Measurements from ENCODE around the gene DYNC1I1.

DYNC1I1 gene

DNA sequence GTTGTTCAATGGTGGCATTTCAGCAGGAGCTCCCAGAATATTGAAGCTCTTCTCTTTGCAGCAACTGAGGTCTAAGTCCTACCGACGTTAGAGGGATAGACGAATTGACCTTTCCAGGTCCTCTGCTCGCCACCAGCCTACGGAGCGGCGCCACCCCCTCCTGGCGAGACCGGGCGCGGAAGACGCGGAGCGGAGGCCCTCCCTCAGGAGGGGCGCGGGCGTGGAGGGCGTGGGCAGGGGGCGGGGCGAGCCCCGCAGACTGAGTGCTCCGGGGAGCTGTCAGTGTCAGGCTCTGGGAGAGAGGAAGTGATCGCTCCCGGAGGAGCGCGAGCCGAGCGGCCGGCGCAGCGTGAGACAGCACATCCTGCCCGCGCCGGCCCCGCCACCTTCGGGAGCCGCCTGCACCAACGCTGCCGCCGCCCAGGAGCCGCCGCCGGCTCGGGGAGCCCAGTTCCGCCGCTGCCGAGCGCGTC, at the start of gene DYNC1I1:
DYNC1I1 (plus strand) TSS at position 257 of the 473 bp plus-strand sequence. CDS start 32,176 bp downstream, outside the sequence.
- H3K36me3 ChIP-seq (replicated peaks) = no peaks in the 10 kb centered on the region
- H3K9me3 ChIP-seq = no peaks in the 10 kb centered on the region
- no peaks in the 10 kb centered on the region for H3K4me1 ChIP-seq
- in situ Hi-C loops (cut with MboI; ENCODE audit: low sequenced_read_pairs) = no loop called here
- no peaks in the 10 kb centered on the region for H3K27me3 ChIP-seq (ENCODE audit: low read depth)
- DNase-seq (ENCODE audit: low spot score in 2 of 2) = peak; percentile 58 to 87
- H3K4me3 ChIP-seq = peak within 1 kb of the TSS; percentile 47

DNA sequence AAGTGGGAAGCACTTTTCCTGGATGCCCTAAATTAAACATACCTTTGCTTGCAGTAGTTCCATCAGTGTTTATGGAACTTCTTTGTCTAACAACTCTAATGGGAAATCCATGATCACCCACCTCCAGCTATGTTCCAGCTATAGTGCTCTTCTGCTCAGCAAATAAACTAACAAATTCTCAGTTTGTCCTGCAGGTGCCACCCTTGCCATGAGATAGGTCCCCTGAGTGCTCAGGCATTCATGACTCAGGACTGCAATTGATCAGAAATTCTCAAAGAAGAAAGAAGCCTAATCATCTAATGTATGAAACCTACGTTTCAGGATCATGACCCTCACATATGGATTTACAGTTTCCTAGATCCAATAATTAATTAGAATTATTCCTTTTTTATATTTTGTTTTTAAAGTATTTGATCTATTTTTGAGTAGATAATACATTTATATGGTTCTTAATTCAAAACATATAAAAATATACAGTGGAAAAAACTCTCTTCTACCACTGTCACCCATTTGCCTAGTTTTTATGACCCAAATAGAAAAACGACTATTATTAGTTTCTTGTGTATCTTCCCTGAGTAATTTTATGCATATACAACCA, 48.7 kb upstream of the DYNC1I1 start:
- H3K4me3 ChIP-seq = no peak overlapping the region
- no peaks in the 10 kb centered on the region for H3K4me1 ChIP-seq
- H3K36me3 ChIP-seq (replicated peaks) = no peaks in the 10 kb centered on the region
- in situ Hi-C loops (cut with MboI; ENCODE audit: low sequenced_read_pairs) = loop anchor here (5.0 kb wide), 1 partner anchor 149 kb away; no protein-coding TSS in a partner anchor
- peaks cover 5% of the 10 kb centered on the region; the same call in 1 of the 2 replicates for H3K27me3 ChIP-seq (ENCODE audit: low read depth)
- peak; percentile 67 for DNase-seq (ENCODE audit: low spot score in 2 of 2)
- H3K9me3 ChIP-seq = no peaks in the 10 kb centered on the region

DNA sequence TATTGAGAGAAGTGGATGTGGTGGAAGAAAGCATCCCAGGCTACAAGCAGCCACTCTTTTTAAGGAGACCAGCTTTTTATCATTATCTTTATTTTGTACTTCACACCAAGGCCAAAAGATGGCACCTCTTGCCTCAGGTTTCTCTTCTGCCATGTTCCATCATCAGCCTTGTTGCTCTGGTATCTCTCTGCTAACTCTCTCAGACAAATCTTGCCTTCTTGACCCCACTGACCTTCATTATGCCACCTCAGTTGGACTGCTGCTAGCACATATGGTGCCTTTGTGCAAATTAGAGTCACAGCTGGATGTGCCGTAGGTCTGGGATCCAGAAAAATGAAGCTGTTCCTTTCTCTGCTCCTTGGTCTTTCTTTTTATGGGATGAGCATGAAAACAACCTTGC, 47.1 kb upstream of the DYNC1I1 start:
- no peaks in the 10 kb centered on the region for H3K4me1 ChIP-seq
- H3K36me3 ChIP-seq (replicated peaks) = no peaks in the 10 kb centered on the region
- DNase-seq (ENCODE audit: low spot score in 2 of 2) = no peak
- peaks cover 5% of the 10 kb centered on the region; the same call in 1 of the 2 replicates for H3K27me3 ChIP-seq (ENCODE audit: low read depth)
- H3K9me3 ChIP-seq = no peaks in the 10 kb centered on the region
- in situ Hi-C loops (cut with MboI; ENCODE audit: low sequenced_read_pairs) = no loop called here
- H3K4me3 ChIP-seq = no peak overlapping the region

DNA sequence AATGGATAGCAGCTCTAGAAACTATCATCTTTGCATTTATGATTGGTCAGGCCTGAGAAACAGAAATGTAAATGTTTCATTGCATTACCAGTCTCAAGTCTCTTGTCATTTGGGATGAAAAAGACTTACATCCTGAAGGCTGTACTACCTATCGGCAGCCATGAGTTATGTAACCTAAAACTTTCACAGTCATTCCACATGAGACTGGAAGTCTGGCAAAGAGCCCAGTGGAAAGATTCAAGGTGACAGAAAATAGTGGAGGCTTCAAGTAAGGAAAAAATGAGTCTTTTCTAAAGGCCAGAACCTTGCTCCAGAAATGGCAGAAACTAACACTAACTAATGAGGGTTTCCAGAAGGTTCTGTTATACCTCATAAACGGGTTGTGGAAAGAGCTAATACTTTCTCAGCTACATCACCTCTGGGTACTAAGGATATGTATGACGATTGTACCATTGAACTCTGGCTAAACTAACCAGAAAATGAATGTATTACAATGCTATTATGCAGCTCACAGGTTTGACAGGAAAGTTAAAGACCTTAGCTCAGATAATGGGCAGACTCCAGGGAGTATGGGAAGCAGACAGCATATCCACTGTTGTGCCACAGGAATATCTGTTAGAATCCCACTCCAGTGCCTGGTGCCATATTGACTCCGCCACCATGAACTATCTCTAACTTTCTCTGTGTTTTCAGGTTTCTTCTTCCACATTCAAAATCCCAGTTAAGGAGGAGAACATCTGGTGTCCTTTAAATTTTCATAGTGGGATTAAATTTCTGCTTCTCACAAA, 41.7 kb upstream of the DYNC1I1 start:
- H3K27me3 ChIP-seq (ENCODE audit: low read depth) = peaks cover 5% of the 10 kb centered on the region; the same call in 1 of the 2 replicates
- H3K4me3 ChIP-seq = no peak overlapping the region
- H3K9me3 ChIP-seq = no peaks in the 10 kb centered on the region
- in situ Hi-C loops (cut with MboI; ENCODE audit: low sequenced_read_pairs) = no loop called here
- DNase-seq (ENCODE audit: low spot score in 2 of 2) = no peak
- no peaks in the 10 kb centered on the region for H3K4me1 ChIP-seq
- H3K36me3 ChIP-seq (replicated peaks) = no peaks in the 10 kb centered on the region

DNA sequence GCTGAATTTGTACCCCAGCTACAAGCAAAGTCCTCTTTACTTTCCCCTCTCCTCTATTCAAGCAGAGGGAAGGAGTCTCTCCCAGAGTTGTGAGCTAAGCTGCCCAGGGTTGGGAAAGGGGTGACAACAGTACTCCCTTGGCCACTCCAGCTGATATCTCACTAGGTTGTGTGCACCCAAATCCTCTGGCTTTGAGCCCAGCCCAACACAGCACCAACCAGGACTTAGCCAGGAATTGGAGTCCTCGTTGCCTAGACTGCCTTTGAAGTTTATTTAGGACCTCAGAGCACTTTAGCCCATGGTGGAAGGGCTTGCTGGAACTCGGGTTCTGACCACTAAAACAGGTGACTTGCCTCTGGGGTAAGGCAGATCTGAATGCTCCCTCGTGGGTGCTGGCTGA, 35.7 kb upstream of the DYNC1I1 start:
- Histone ChIP-seq H3K27me3 (ENCODE audit: low read depth) (peaks cover 13% of the 10 kb centered on the region; the same call in 1 of the 2 replicates), H3K36me3 (replicated peaks) (no peaks in the 10 kb centered on the region), H3K4me1 (no peaks in the 10 kb centered on the region), H3K4me3 (no peak overlapping the region), H3K9me3 (no peaks in the 10 kb centered on the region)
- in situ Hi-C loops (cut with MboI; ENCODE audit: low sequenced_read_pairs) = no loop called here
- no peak for DNase-seq (ENCODE audit: low spot score in 2 of 2)

DNA sequence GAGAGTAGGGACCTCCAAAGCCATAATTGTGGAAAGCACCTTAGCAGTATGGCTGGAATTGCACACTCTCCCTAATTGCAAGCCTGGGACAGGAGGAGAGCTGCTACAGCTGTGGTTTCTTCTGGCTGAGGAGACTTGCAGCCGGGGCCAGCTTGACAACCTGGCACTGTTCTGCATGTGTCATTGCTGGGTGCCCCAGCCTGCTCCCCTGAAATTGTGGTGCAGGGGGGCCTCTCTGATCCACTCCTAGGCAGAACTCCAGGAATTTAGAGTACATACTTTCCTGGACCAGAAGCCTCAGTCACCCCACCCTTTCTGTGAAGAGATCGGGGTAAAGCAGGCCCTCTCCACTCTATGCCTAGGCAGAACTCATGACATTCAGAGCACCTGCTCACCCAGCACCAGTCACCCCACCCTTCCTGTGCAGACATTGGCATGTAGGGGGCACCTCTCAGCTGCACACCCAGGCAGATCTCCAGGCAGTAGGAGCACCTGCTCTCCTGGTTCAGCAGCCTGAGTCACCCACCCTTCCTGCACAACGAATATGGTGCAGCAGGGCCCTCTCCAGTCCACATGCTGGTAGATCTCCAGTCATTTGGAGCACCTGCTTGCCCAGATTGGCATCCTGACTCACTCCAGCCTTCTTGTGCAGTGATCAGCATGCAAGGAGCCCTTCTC, 34.4 kb upstream of the DYNC1I1 start:
- Histone ChIP-seq H3K4me3 (no peak overlapping the region), H3K9me3 (no peaks in the 10 kb centered on the region), H3K4me1 (no peaks in the 10 kb centered on the region), H3K27me3 (ENCODE audit: low read depth) (peaks cover 13% of the 10 kb centered on the region; the same call in 1 of the 2 replicates), H3K36me3 (replicated peaks) (no peaks in the 10 kb centered on the region)
- in situ Hi-C loops (cut with MboI; ENCODE audit: low sequenced_read_pairs) = no loop called here
- DNase-seq (ENCODE audit: low spot score in 2 of 2) = no peak

DNA sequence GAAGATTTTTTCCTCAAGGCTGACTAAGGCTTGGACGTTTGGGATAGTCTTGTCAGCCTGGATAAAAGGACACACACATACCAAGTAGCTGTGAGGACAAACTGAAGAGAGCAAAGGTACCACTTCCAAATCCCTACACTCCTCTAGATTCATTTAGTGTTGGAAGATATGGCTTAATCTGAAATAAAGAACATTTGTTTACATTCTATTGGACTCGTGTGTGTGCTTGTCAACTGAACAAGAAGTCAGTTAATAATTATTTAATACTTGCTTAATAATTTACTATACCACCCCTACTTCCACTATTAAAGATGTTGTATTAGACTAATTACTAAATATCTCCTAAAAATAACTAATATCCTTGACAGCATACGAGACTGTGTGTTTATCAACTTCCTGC, 23.3 kb upstream of the DYNC1I1 start:
- H3K27me3 ChIP-seq (ENCODE audit: low read depth) = peaks cover 10% of the 10 kb centered on the region
- H3K4me1 ChIP-seq = no peaks in the 10 kb centered on the region; the same call in 1 of the 2 replicates
- H3K9me3 ChIP-seq = no peaks in the 10 kb centered on the region
- no peak overlapping the region for H3K4me3 ChIP-seq
- in situ Hi-C loops (cut with MboI; ENCODE audit: low sequenced_read_pairs) = no loop called here
- DNase-seq (ENCODE audit: low spot score in 2 of 2) = no peak
- H3K36me3 ChIP-seq (replicated peaks) = no peaks in the 10 kb centered on the region

DNA sequence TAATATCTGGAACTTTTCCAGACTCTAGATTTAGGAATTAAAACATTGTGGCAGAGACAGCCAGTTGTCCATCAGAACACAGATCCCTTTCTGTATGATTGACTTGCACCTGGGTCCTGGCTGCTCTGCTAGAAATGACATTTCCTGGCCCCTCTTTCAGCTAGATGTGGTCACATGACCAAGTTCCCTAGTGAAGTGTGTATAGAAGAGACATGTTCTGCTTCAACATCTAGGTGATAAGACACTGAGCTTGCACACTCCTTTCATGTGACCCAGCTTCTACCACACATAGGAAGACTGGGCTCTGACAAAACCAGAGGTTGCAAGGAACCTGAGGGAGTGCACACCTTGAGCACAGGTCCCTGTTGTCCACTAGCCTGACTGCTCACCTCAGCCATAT, 22.8 kb upstream of the DYNC1I1 start:
- peaks cover 12% of the 10 kb centered on the region for H3K27me3 ChIP-seq (ENCODE audit: low read depth)
- H3K9me3 ChIP-seq = no peaks in the 10 kb centered on the region
- in situ Hi-C loops (cut with MboI; ENCODE audit: low sequenced_read_pairs) = no loop called here
- no peaks in the 10 kb centered on the region; the same call in 1 of the 2 replicates for H3K4me1 ChIP-seq
- H3K4me3 ChIP-seq = no peak overlapping the region
- H3K36me3 ChIP-seq (replicated peaks) = no peaks in the 10 kb centered on the region
- no peak for DNase-seq (ENCODE audit: low spot score in 2 of 2)

DNA sequence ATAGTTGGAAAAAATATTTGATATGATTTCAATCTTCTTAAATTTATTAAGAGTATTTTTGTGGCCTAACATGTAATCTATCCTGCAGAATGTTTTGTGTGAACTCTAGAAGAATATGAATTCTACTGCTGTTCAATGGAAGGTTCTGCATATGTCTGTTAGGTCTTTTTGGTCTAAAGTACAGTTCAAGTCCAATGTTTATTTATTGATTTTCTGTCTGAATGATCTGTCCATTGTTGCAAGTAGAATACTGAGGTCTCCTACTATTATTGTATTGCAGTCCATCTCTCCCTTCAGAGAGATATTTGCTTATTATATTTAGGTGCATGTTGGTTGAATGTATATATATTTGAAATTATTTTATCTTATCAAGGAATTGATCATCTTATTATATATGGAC, 18.9 kb upstream of the DYNC1I1 start:
- DNase-seq (ENCODE audit: low spot score in 2 of 2) = no peak
- Histone ChIP-seq H3K4me1 (no peaks in the 10 kb centered on the region; the same call in 1 of the 2 replicates), H3K36me3 (replicated peaks) (no peaks in the 10 kb centered on the region), H3K9me3 (no peaks in the 10 kb centered on the region), H3K27me3 (ENCODE audit: low read depth) (peaks cover 31% of the 10 kb centered on the region), H3K4me3 (no peak overlapping the region)
- in situ Hi-C loops (cut with MboI; ENCODE audit: low sequenced_read_pairs) = no loop called here

DNA sequence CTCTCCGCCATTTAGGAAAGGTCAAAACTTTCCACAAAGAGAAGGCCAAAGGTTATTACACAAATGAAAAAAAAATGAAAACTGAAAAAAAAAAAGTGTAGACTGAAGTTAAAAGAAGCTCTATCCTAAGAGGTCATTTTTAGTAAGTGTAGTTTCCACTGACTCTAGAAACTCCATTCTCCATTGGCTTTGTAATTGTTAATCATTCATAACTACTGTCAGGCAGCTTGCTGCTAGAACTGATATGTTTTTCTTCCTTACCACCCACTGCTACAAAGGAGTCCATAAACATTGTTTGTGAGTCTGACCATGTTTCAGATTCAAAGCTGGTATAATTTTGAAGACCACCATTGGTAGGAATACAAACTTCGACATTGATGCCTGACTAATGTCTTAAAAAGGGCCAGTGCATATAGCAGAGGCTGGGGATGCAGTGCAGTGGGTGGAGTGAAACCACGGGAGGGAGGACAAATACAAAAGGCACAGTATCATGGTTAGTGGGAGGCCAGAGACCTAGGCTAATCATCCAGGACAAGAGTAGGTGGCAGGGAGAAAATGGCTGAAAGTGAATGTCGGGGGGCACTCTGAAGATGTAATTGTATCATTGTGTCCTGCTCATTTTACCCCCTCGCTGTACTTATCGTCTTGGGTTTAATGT, 16.9 kb upstream of the DYNC1I1 start:
- DNase-seq (ENCODE audit: low spot score in 2 of 2) = no peak
- H3K4me1 ChIP-seq = no peaks in the 10 kb centered on the region; the same call in 1 of the 2 replicates
- no peaks in the 10 kb centered on the region for H3K36me3 ChIP-seq (replicated peaks)
- H3K4me3 ChIP-seq = no peak overlapping the region
- in situ Hi-C loops (cut with MboI; ENCODE audit: low sequenced_read_pairs) = no loop called here
- no peaks in the 10 kb centered on the region for H3K9me3 ChIP-seq
- peaks cover 38% of the 10 kb centered on the region for H3K27me3 ChIP-seq (ENCODE audit: low read depth)

DNA sequence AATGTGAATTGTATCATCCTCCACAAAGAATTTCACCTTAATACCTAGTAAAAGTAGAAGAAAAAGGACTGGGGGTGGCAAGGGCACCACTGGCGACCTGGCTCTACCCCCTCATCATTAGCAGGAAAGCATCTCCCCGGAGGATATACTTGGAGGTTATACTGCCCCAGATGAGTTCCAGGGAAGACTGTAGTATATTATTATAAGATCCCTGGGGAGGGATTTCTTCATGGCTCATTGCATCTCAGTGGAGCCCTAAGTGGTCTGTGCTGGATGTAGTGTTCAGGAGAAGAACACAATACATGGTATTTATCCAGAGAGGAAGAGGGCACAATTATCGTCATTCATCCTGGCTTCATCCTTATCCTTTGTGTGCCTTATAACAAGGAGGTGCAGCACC, 14.2 kb upstream of the DYNC1I1 start:
- in situ Hi-C loops (cut with MboI; ENCODE audit: low sequenced_read_pairs) = no loop called here
- Histone ChIP-seq H3K9me3 (no peaks in the 10 kb centered on the region), H3K36me3 (replicated peaks) (no peaks in the 10 kb centered on the region), H3K4me3 (no peak overlapping the region), H3K27me3 (ENCODE audit: low read depth) (peaks cover 38% of the 10 kb centered on the region), H3K4me1 (no peaks in the 10 kb centered on the region)
- no peak for DNase-seq (ENCODE audit: low spot score in 2 of 2)

DNA sequence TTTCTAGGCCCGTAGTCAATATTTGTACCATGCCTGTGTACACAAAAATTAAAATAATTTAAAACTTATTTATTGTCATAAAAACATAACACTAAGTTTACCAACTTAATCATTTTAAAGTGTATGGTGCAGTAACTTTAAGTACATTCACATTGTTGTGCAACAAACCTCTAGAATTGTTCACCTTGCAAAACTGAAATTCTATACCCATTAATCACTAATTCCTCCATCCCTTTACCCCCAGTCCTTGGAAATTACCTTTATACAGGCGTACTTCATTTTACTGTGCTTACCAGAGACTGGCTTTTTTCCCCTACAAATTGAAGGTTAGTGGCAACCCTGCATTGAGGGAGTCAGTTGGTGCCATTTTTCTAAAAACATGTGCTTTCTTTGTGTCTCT, 6.3 kb upstream of the DYNC1I1 start:
- in situ Hi-C loops (cut with MboI; ENCODE audit: low sequenced_read_pairs) = no loop called here
- no peak for DNase-seq (ENCODE audit: low spot score in 2 of 2)

DNA sequence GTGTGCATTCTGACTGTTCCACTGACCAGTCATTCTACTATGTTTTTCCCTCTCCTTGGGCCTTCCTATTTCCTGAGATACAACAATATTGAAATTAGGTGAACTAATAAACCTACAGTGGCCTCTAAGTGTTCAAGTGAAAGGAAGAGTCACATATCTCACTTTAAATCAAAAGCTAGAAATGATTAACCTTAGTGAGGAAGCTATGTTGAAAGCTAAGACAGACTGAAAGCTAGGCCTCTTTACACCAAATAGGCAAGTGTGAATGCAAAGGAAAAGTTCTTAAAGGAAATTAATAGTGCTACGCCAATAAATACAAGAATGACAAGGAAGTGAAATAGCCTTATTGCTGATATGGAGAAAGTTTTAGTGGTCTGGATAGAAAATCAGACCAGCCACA, 5.7 kb upstream of the DYNC1I1 start:
- H3K9me3 ChIP-seq = no peaks in the 10 kb centered on the region
- H3K36me3 ChIP-seq (replicated peaks) = no peaks in the 10 kb centered on the region
- no peak for DNase-seq (ENCODE audit: low spot score in 2 of 2)
- H3K27me3 ChIP-seq (ENCODE audit: low read depth) = no peaks in the 10 kb centered on the region
- in situ Hi-C loops (cut with MboI; ENCODE audit: low sequenced_read_pairs) = no loop called here
- H3K4me3 ChIP-seq = no peak overlapping the region
- H3K4me1 ChIP-seq = no peaks in the 10 kb centered on the region

More for the DNA sequence above, 6.3 kb upstream of the DYNC1I1 start:
- Histone ChIP-seq H3K4me3 (no peak overlapping the region), H3K4me1 (no peaks in the 10 kb centered on the region), H3K9me3 (no peaks in the 10 kb centered on the region), H3K36me3 (replicated peaks) (no peaks in the 10 kb centered on the region), H3K27me3 (ENCODE audit: low read depth) (peaks cover 2% of the 10 kb centered on the region; the same call in 1 of the 2 replicates)

Data from HAP-1 (cell line).